PC-3 (cell line): ENCODE results near the gene REG1A. TPM values are rescaled to one million over a fixed set of nuclear protein-coding genes. Genes with fewer than 3 reads are reported as not detected.

Source experiments
- ATAC-seq: fragments of 200-7000 bp; cut with Tn5 transposase; 2 replicates; pipeline ENCODE4 v1.9.1; 2020; ENCODE audit warnings: mild to moderate bottlenecking, moderate library complexity
- BruUV-seq: library from RNA; stranded (reverse); fragments of 400-500 nt; replicated peaks from 2 replicates; lab custom pipeline; 2021; lab: Mats Ljungman, UMichigan
- CTCF ChIA-PET: fragments of 300-600 bp; sonication (Branson Sonifier 250); formaldehyde crosslinking; loops from one replicate; lab custom pipeline; 2022; ENCODE audit warnings: antibody characterized with exemption; lab: Charles Lee
- POLR2A ChIA-PET: fragments of 300-600 bp; sonication (Branson Sonifier 250); formaldehyde crosslinking; loops from one replicate; lab custom pipeline; 2022; ENCODE audit warnings: antibody characterized with exemption; ENCODE audit not compliant: unreplicated experiment; lab: Charles Lee
- DNase-seq: peaks from one replicate; pipeline ENCODE4 v3.0.0-alpha.2; 2015
- H2AFZ ChIP-seq: fragments of 300-600 bp; sonication (generic); 2 replicates; pipeline ENCODE4 v1.6.0; 2016; ENCODE audit warnings: antibody characterized with exemption, low read length
- H3F3A ChIP-seq: fragments of 300-600 bp; sonication (generic); one replicate; pipeline ENCODE4 v1.6.0; 2017; ENCODE audit warnings: antibody characterized with exemption, low read length, control low read depth, mild to moderate bottlenecking; ENCODE audit not compliant: unreplicated experiment
- H3K27ac ChIP-seq: fragments of 300-600 bp; sonication (generic); 2 replicates; pipeline ENCODE4 v1.5.1; 2016; ENCODE audit warnings: mild to moderate bottlenecking, low read length
- H3K27me3 ChIP-seq: fragments of 300-600 bp; sonication (generic); 2 replicates; pipeline ENCODE4 v1.6.1; 2016; ENCODE audit warnings: low read length, mixed read lengths
- H3K36me3 ChIP-seq: fragments of 300-600 bp; sonication (generic); 2 replicates; pipeline ENCODE4 v1.6.1; 2016; ENCODE audit warnings: low read depth, mixed run types, low read length, mixed read lengths
- H3K4me1 ChIP-seq: fragments of 300-600 bp; sonication (generic); 2 replicates; pipeline ENCODE4 v1.5.1; 2016; ENCODE audit warnings: low read length; ENCODE audit not compliant: insufficient read depth
- H3K4me2 ChIP-seq: fragments of 300-600 bp; sonication (generic); 2 replicates; pipeline ENCODE4 v1.6.0; 2016; ENCODE audit warnings: low read length
- H3K4me3 ChIP-seq: fragments of 300-600 bp; sonication (generic); 2 replicates; pipeline ENCODE4 v1.5.1; 2016; ENCODE audit warnings: mild to moderate bottlenecking, low read length, mixed read lengths
- H3K79me2 ChIP-seq: fragments of 300-600 bp; sonication (generic); 2 replicates; pipeline ENCODE4 v1.6.1; 2017; ENCODE audit warnings: low read length, mixed read lengths
- H3K9ac ChIP-seq: fragments of 300-600 bp; sonication (generic); 2 replicates; pipeline ENCODE4 v1.6.0; 2016; ENCODE audit warnings: mild to moderate bottlenecking, low read length
- H3K9me2 ChIP-seq: fragments of 300-600 bp; sonication (generic); replicated peaks from 2 replicates; pipeline ENCODE4 v1.6.1; 2016; ENCODE audit warnings: mixed run types, low read length, mixed read lengths
- H3K9me3 ChIP-seq: fragments of 300-600 bp; sonication (generic); 2 replicates; pipeline ENCODE4 v1.6.1; 2016; ENCODE audit warnings: low read length, mixed read lengths
- H4K20me1 ChIP-seq: fragments of 300-600 bp; sonication (generic); 2 replicates; pipeline ENCODE4 v1.6.1; 2016; ENCODE audit warnings: low read length, mixed read lengths
- EZH2 ChIP-seq: fragments of 300-600 bp; sonication (generic); IDR thresholded peaks from one replicate; pipeline ENCODE4 v1.6.1; 2017; ENCODE audit warnings: antibody characterized with exemption, mild to moderate bottlenecking, low read length; ENCODE audit not compliant: unreplicated experiment
- EZH2phosphoT487 ChIP-seq: fragments of 300-600 bp; sonication (generic); IDR thresholded peaks from 2 replicates; pipeline ENCODE4 v1.6.1; 2018; ENCODE audit warnings: mild to moderate bottlenecking, antibody characterized with exemption, low read length, borderline replicate concordance
- intact Hi-C: fragments of 100-400 bp; cut with micrococcal nuclease; formaldehyde crosslinking; loops from 2 replicates; pipeline ENCODE4 v1.9.0; 2023
- total RNA-seq: library from RNA; depleted of rRNA; stranded (reverse); fragments of >200 nt; gene quantifications from 2 replicates; pipeline ENCODE4 v1.2.3, GENCODE V29; 2014
- TF ChIP-seq, protein P1 (sequence below): fragments of 300-600 bp; sonication (generic); conservative IDR thresholded peaks from 2 replicates; pipeline ENCODE4 v1.5.1; 2017; ENCODE audit warnings: antibody characterized with exemption, low read depth, mild to moderate bottlenecking, low read length

REG1A gene
- total RNA-seq, 1 experiment from 2014 or later, result not detected

DNA sequence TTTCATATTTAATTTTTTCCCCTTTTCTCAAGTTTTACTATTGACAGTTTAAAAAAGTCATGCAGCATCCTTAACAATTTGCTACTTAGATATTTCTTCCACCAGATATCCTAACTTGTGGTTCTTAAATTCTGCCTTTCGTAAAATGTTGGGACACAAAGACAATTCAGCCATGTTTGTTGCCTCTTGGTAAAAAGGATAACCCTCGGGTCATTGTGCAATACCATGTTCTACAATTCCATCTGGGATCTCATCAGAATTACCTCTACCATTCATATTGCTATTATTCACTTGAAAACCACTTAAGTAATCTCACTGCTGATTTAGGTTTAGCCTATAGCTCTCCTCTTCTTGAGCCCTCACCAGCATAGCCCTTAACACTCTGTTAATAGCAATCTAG lies 19.3 kb upstream of the REG1A start:
- ChIA-PET CTCF (no interaction called here), POLR2A (no interaction called here)
- no peak for TF ChIP-seq EZH2
- TF ChIP-seq, protein P1, sequence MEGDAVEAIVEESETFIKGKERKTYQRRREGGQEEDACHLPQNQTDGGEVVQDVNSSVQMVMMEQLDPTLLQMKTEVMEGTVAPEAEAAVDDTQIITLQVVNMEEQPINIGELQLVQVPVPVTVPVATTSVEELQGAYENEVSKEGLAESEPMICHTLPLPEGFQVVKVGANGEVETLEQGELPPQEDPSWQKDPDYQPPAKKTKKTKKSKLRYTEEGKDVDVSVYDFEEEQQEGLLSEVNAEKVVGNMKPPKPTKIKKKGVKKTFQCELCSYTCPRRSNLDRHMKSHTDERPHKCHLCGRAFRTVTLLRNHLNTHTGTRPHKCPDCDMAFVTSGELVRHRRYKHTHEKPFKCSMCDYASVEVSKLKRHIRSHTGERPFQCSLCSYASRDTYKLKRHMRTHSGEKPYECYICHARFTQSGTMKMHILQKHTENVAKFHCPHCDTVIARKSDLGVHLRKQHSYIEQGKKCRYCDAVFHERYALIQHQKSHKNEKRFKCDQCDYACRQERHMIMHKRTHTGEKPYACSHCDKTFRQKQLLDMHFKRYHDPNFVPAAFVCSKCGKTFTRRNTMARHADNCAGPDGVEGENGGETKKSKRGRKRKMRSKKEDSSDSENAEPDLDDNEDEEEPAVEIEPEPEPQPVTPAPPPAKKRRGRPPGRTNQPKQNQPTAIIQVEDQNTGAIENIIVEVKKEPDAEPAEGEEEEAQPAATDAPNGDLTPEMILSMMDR, result no peak
- TF ChIP-seq EZH2phosphoT487, result no peak
- Histone ChIP-seq H3K79me2 (no peaks in the 10 kb centered on the region), H3F3A (no peaks in the 10 kb centered on the region), H2AFZ (no peak overlapping the region), H3K27me3 (no peaks in the 10 kb centered on the region), H3K36me3 (no peaks in the 10 kb centered on the region), H3K9ac (no peak overlapping the region), H3K9me2 (no peaks in the 10 kb centered on the region), H3K4me1 (no peaks in the 10 kb centered on the region), H3K4me3 (no peak overlapping the region), H3K9me3 (0 out of 2 replicates have a peak, but pooled peaks cover 5% of the 10 kb centered on the region), H4K20me1 (no peaks in the 10 kb centered on the region), H3K27ac (no peak overlapping the region), H3K4me2 (no peak overlapping the region)
- no peak for DNase-seq
- intact Hi-C loops, result no loop called here
- no peak for ATAC-seq
- no TSS peak for BruUV-seq

DNA sequence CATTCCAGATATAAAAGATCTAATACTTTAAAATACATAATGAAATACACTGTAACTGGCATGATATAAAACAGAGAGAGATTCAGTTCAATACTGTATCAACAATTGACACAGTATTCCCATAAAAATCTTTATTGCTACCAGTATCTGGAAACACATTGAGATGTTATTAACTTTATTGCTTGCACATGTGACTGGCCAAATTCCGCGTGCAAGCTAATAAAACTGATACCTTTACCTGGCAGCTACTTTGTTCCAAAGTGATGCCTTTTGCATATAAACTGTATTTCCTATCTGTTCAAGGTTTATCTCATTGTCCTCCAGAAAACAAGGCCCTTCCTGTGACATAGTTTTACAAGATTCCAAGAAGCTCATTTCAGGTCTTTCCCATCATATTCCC lies 17.1 kb upstream of the REG1A start:
- H3K27ac ChIP-seq, result no peak overlapping the region
- H3K9ac ChIP-seq, result no peak overlapping the region
- ChIA-PET POLR2A (no interaction called here), CTCF (no interaction called here)
- ATAC-seq, result no peak
- intact Hi-C loops, result no loop called here
- H3K9me3 ChIP-seq, result 0 out of 2 replicates have a peak, but pooled peaks cover 5% of the 10 kb centered on the region
- H3K27me3 ChIP-seq, result no peaks in the 10 kb centered on the region
- H3K9me2 ChIP-seq, result no peaks in the 10 kb centered on the region
- no peak for DNase-seq
- no peak for TF ChIP-seq EZH2
- no peak for TF ChIP-seq EZH2phosphoT487
- TF ChIP-seq, protein P1, result no peak
- no TSS peak for BruUV-seq
- H3K4me3 ChIP-seq, result no peak overlapping the region
- no peak overlapping the region for H3K4me2 ChIP-seq
- H4K20me1 ChIP-seq, result no peaks in the 10 kb centered on the region
- H3K79me2 ChIP-seq, result no peaks in the 10 kb centered on the region
- no peak overlapping the region for H2AFZ ChIP-seq
- no peaks in the 10 kb centered on the region for H3K4me1 ChIP-seq
- H3F3A ChIP-seq, result no peaks in the 10 kb centered on the region
- H3K36me3 ChIP-seq, result no peaks in the 10 kb centered on the region

DNA sequence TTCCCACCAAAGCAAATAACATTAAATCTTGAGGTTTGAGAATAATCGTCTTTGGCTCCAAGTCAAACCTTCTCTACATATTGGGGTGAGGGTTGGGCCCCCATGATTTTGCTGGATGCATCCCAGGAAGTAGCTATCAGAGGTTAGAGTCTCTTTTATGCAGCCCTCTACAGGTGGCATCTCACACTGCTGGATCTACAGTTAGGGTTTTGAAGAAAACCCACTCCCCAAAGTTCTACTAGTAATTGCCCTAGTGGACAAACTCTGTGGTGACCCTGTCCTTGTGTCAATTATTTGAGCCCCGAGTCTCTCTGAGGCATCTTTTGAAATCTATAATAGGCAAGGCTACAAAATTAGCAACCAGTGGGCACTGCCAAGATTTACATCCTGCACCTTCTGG lies 15.0 kb upstream of the REG1A start:
- ATAC-seq, result no peak
- ChIA-PET CTCF (no interaction called here), POLR2A (no interaction called here)
- H3K36me3 ChIP-seq, result no peaks in the 10 kb centered on the region
- no peak overlapping the region for H3K27ac ChIP-seq
- H3K27me3 ChIP-seq, result no peaks in the 10 kb centered on the region
- no peak for TF ChIP-seq EZH2
- TF ChIP-seq, protein P1, result no peak
- TF ChIP-seq EZH2phosphoT487, result no peak
- H3K9ac ChIP-seq, result no peak overlapping the region
- H3K9me3 ChIP-seq, result 0 out of 2 replicates have a peak, but pooled peaks cover 5% of the 10 kb centered on the region
- BruUV-seq, result no TSS peak
- intact Hi-C loops, result no loop called here
- H4K20me1 ChIP-seq, result no peaks in the 10 kb centered on the region
- no peak for DNase-seq
- H3K4me1 ChIP-seq, result no peaks in the 10 kb centered on the region
- no peak overlapping the region for H3K4me3 ChIP-seq
- H3K9me2 ChIP-seq, result no peaks in the 10 kb centered on the region
- H3K79me2 ChIP-seq, result no peaks in the 10 kb centered on the region
- no peak overlapping the region for H2AFZ ChIP-seq
- no peak overlapping the region for H3K4me2 ChIP-seq
- no peaks in the 10 kb centered on the region for H3F3A ChIP-seq
